ENCODE measurements around the gene ATXN7L1. TPM values are rescaled to one million over a fixed set of nuclear protein-coding genes. Genes with fewer than 3 reads are reported as not detected.

The ATXN7L1 gene
- total and polyA plus RNA-seq, 2 of the 8 experiments (the other 6 are each of a cell fraction or from before 2014, with no cell fraction given) = 14.3 to 34.0 TPM

- TF ChIP-seq HDAC2 (IDR thresholded peaks at IDR 0.05; ENCODE audit: borderline replicate concordance in 1 of 2, low read depth in 2 of 2, low read length in 2 of 2) = no peak
- no peak for TF ChIP-seq CBX5 (IDR thresholded peaks at IDR 0.05; ENCODE audit: low read depth, low read length)
- TF ChIP-seq TBP (IDR thresholded peaks at IDR 0.05; ENCODE audit: low read depth, low read length) = no peak
- TF ChIP-seq RBBP5 (IDR thresholded peaks at IDR 0.05; ENCODE audit: borderline replicate concordance, low read depth, low read length) = no peak
- TF ChIP-seq SP1 (IDR thresholded peaks at IDR 0.05; ENCODE audit: low read depth, low read length) = no peak
These were observed 49.7 kb upstream of the ATXN7L1 start (continued) for GRCh38 chr7:105926131-105926530.

Data from H1 (cell line).